Neural crest cell (in vitro differentiated cells): ENCODE results near the gene KHDRBS1. TPM values are rescaled to one million over a fixed set of nuclear protein-coding genes. Genes with fewer than 3 reads are reported as not detected.
"Not testable (repeated sequence)": the region's sequence is repeated elsewhere in the genome, so short reads cannot be mapped to it uniquely, and the experiment has no call there.

Experiments
- DNase-seq: peaks from one replicate; pipeline ENCODE4 v3.0.0; 2021; ENCODE audit warnings: low read depth, mixed read lengths, low spot score
- H3K27ac Mint-ChIP-seq: one replicate; pipeline ENCODE4 v1.8.0; 2021; ENCODE audit warnings: mild to moderate bottlenecking, mixed read lengths; ENCODE audit not compliant: unreplicated experiment
- H3K27me3 Mint-ChIP-seq: 2 replicates; pipeline ENCODE4 v1.8.0; 2021; ENCODE audit warnings: low read depth, mild to moderate bottlenecking, mixed read lengths
- H3K36me3 Mint-ChIP-seq: 2 replicates; pipeline ENCODE4 v1.8.0; 2021; ENCODE audit warnings: low read depth, mild to moderate bottlenecking, mixed read lengths
- H3K4me1 Mint-ChIP-seq: 2 replicates; pipeline ENCODE4 v1.8.0; 2021; ENCODE audit warnings: mixed read lengths
- H3K4me3 Mint-ChIP-seq: one replicate; pipeline ENCODE4 v1.8.0; 2021; ENCODE audit warnings: mild to moderate bottlenecking, mixed read lengths
- H3K9me3 Mint-ChIP-seq: 2 replicates; pipeline ENCODE4 v1.8.0; 2021; ENCODE audit warnings: mixed read lengths
- total RNA-seq: library from RNA; stranded (reverse); gene quantifications from 2 replicates; pipeline ENCODE4 v1.2.1, GENCODE V29; 2021
- TF ChIP-seq, protein P1 (sequence below): fragments of 200-600 bp; sonication (generic); conservative IDR thresholded peaks from 2 replicates; pipeline ENCODE4 v1.5.0; 2021; ENCODE audit warnings: antibody characterized with exemption, mild to moderate bottlenecking

KHDRBS1 gene
- total RNA-seq, 1 donor from 2014 or later = 292 TPM

- DNase-seq = no peak
- peaks cover 7% of the 10 kb centered on the region for H3K36me3 Mint-ChIP-seq
- peak overlapping the region; percentile 96 for H3K4me3 Mint-ChIP-seq
- peaks cover 27% of the 10 kb centered on the region for H3K4me1 Mint-ChIP-seq
- peak overlapping the region; percentile 91 for H3K27ac Mint-ChIP-seq
- H3K27me3 Mint-ChIP-seq = peaks cover 6% of the 10 kb centered on the region
- TF ChIP-seq, protein P1, sequence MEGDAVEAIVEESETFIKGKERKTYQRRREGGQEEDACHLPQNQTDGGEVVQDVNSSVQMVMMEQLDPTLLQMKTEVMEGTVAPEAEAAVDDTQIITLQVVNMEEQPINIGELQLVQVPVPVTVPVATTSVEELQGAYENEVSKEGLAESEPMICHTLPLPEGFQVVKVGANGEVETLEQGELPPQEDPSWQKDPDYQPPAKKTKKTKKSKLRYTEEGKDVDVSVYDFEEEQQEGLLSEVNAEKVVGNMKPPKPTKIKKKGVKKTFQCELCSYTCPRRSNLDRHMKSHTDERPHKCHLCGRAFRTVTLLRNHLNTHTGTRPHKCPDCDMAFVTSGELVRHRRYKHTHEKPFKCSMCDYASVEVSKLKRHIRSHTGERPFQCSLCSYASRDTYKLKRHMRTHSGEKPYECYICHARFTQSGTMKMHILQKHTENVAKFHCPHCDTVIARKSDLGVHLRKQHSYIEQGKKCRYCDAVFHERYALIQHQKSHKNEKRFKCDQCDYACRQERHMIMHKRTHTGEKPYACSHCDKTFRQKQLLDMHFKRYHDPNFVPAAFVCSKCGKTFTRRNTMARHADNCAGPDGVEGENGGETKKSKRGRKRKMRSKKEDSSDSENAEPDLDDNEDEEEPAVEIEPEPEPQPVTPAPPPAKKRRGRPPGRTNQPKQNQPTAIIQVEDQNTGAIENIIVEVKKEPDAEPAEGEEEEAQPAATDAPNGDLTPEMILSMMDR = no peak
- H3K9me3 Mint-ChIP-seq = no peaks in the 10 kb centered on the region
Measured at GRCh38 chr1:32014948-32015273, 1.2 kb downstream of the KHDRBS1 start.

DNA sequence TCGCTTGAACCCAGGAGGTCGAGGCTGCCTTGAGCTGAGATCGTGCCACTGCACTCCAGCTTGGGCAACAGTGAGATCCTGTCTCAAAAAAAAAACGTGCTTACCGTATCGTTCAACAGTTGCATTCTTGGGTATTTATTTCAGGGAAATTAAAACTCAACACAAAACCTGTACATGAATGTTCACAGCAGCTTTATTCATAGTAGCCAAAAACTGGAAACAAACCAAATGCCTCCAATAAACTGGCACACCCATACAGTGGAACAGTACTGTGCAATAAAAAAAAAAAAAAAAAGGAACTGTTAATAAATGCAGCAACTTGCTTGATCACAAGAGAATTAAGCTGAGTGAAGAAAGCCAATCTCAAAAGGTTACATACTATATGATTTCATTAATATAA is 6.7 kb downstream of the KHDRBS1 start:
- Mint-ChIP-seq H3K4me1 (peaks cover 28% of the 10 kb centered on the region), H3K27me3 (no peaks in the 10 kb centered on the region), H3K4me3 (no peak overlapping the region), H3K36me3 (peaks cover 8% of the 10 kb centered on the region), H3K9me3 (no peaks in the 10 kb centered on the region), H3K27ac (no peak overlapping the region)
- no peak for DNase-seq
- TF ChIP-seq, protein P1 = no peak

DNA sequence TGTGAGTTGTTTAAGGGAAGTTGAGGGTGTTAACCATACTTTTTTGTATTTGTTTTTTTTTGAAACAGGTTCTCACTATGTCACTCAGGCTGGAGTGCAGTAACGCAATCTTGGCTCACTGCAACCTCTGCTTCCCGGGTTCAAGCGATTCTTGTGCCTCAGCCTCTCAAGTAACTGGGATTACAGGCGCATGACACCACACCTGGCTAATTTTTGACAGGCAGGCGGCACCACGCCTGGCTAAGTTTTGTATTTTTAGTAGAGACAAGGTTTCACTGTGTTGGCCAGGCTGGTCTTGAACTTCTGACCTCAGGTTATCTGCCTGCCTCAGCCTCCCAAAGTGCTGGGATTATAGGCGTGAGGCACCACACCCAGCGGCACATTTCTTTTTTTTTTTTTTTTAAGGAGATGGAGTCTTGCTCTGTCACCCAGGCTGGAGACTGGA is 7.9 kb downstream of the KHDRBS1 start:
- H3K27me3 Mint-ChIP-seq, DNase-seq, H3K9me3 Mint-ChIP-seq, H3K27ac Mint-ChIP-seq, H3K4me3 Mint-ChIP-seq: not testable (repeated sequence)
- Mint-ChIP-seq H3K4me1 (peaks cover 21% of the 10 kb centered on the region), H3K36me3 (peaks cover 11% of the 10 kb centered on the region)

GRCh38 chr1:32023351-32023750 is 9.7 kb downstream of the KHDRBS1 start:
- H3K27ac Mint-ChIP-seq = no peak overlapping the region
- TF ChIP-seq, protein P1 = no peak
- H3K27me3 Mint-ChIP-seq = no peaks in the 10 kb centered on the region
- H3K9me3 Mint-ChIP-seq = no peaks in the 10 kb centered on the region
- H3K4me1 Mint-ChIP-seq = peaks cover 18% of the 10 kb centered on the region
- peak overlapping the region; percentile 12 for H3K4me3 Mint-ChIP-seq
- H3K36me3 Mint-ChIP-seq = peaks cover 11% of the 10 kb centered on the region
- DNase-seq = no peak

- no peak overlapping the region for H3K27ac Mint-ChIP-seq
- H3K4me1 Mint-ChIP-seq = peaks cover 17% of the 10 kb centered on the region
- peaks cover 13% of the 10 kb centered on the region for H3K36me3 Mint-ChIP-seq
- no peaks in the 10 kb centered on the region for H3K9me3 Mint-ChIP-seq
- no peak for DNase-seq
- no peak overlapping the region for H3K4me3 Mint-ChIP-seq
- no peaks in the 10 kb centered on the region for H3K27me3 Mint-ChIP-seq
- TF ChIP-seq, protein P1 = no peak
Measured at GRCh38 chr1:32025515-32025914, 11.8 kb downstream of the KHDRBS1 start.

- Mint-ChIP-seq H3K27ac (no peak overlapping the region), H3K27me3 (no peaks in the 10 kb centered on the region), H3K4me1 (peaks cover 13% of the 10 kb centered on the region), H3K36me3 (peaks cover 15% of the 10 kb centered on the region), H3K4me3 (no peak overlapping the region), H3K9me3 (no peaks in the 10 kb centered on the region)
- DNase-seq = no peak
- TF ChIP-seq, protein P1 = no peak
Measured at GRCh38 chr1:32028746-32029145, 15.1 kb downstream of the KHDRBS1 start.
